Rectal smooth muscle tissue (tissue), 1 donor: Measurements from ENCODE around the gene DOCK4.

Source experiments
- H3K27ac ChIP-seq: one replicate; pipeline ENCODE4 v1.7.0; 2013; ENCODE audit warnings: low read depth, low read length, inconsistent platforms
- H3K27me3 ChIP-seq: one replicate; pipeline ENCODE4 v1.7.0; 2013; ENCODE audit warnings: low read length; ENCODE audit not compliant: control insufficient read depth, insufficient read depth
- H3K36me3 ChIP-seq: one replicate; pipeline ENCODE4 v1.7.0; 2013; ENCODE audit warnings: low read length; ENCODE audit not compliant: control insufficient read depth, insufficient read depth
- H3K4me1 ChIP-seq: one replicate; pipeline ENCODE4 v1.7.0; 2013; ENCODE audit warnings: low read length; ENCODE audit not compliant: control insufficient read depth, insufficient read depth
- H3K4me3 ChIP-seq: one replicate; pipeline ENCODE4 v1.7.0; 2013; ENCODE audit warnings: low read length
- H3K9ac ChIP-seq: one replicate; pipeline ENCODE4 v1.7.0; 2013; ENCODE audit warnings: low read length

Gene DOCK4

GRCh38 chr7:111877931-111878330 lies 328.3 kb downstream of the DOCK4 start:
- Histone ChIP-seq H3K4me3 (no peak overlapping the region), H3K9ac (no peak overlapping the region), H3K4me1 (no peaks in the 10 kb centered on the region), H3K27ac (no peak overlapping the region), H3K36me3 (no peaks in the 10 kb centered on the region), H3K27me3 (no peaks in the 10 kb centered on the region)

GRCh38 chr7:111873963-111874690 lies 332.1 kb downstream of the DOCK4 start:
- H3K9ac ChIP-seq: no peak overlapping the region
- no peaks in the 10 kb centered on the region for H3K4me1 ChIP-seq
- H3K36me3 ChIP-seq: no peaks in the 10 kb centered on the region
- H3K27ac ChIP-seq: no peak overlapping the region
- no peaks in the 10 kb centered on the region for H3K27me3 ChIP-seq
- no peak overlapping the region for H3K4me3 ChIP-seq

GRCh38 chr7:111873326-111873646 lies 332.9 kb downstream of the DOCK4 start:
- H3K36me3 ChIP-seq: no peaks in the 10 kb centered on the region
- H3K4me3 ChIP-seq: no peak overlapping the region
- H3K4me1 ChIP-seq: no peaks in the 10 kb centered on the region
- H3K9ac ChIP-seq: no peak overlapping the region
- no peak overlapping the region for H3K27ac ChIP-seq
- no peaks in the 10 kb centered on the region for H3K27me3 ChIP-seq

GRCh38 chr7:111872450-111873325 lies 333.5 kb downstream of the DOCK4 start:
- Histone ChIP-seq H3K9ac (no peak overlapping the region), H3K27ac (no peak overlapping the region), H3K36me3 (no peaks in the 10 kb centered on the region), H3K4me3 (no peak overlapping the region), H3K4me1 (no peaks in the 10 kb centered on the region), H3K27me3 (no peaks in the 10 kb centered on the region)

GRCh38 chr7:111871283-111871682 lies 334.9 kb downstream of the DOCK4 start:
- H3K27ac ChIP-seq: no peak overlapping the region
- H3K4me1 ChIP-seq: no peaks in the 10 kb centered on the region
- no peak overlapping the region for H3K9ac ChIP-seq
- H3K36me3 ChIP-seq: no peaks in the 10 kb centered on the region
- H3K27me3 ChIP-seq: no peaks in the 10 kb centered on the region
- no peak overlapping the region for H3K4me3 ChIP-seq

GRCh38 chr7:111869280-111869679 lies 336.9 kb downstream of the DOCK4 start:
- no peak overlapping the region for H3K9ac ChIP-seq
- no peak overlapping the region for H3K4me3 ChIP-seq

GRCh38 chr7:111867348-111867931 lies 338.8 kb downstream of the DOCK4 start:
- Histone ChIP-seq H3K4me3 (no peak overlapping the region), H3K27me3 (no peaks in the 10 kb centered on the region), H3K9ac (no peak overlapping the region), H3K4me1 (no peaks in the 10 kb centered on the region), H3K36me3 (no peaks in the 10 kb centered on the region), H3K27ac (no peak overlapping the region)

More at GRCh38 chr7:111869280-111869679, 336.9 kb downstream of the DOCK4 start:
- no peaks in the 10 kb centered on the region for H3K27me3 ChIP-seq
- no peak overlapping the region for H3K27ac ChIP-seq
- no peaks in the 10 kb centered on the region for H3K4me1 ChIP-seq
- H3K36me3 ChIP-seq: no peaks in the 10 kb centered on the region

- no peak overlapping the region for H3K27ac ChIP-seq
- no peak overlapping the region for H3K4me3 ChIP-seq
- H3K4me1 ChIP-seq: no peaks in the 10 kb centered on the region
- H3K9ac ChIP-seq: no peak overlapping the region
- H3K27me3 ChIP-seq: no peaks in the 10 kb centered on the region
- no peaks in the 10 kb centered on the region for H3K36me3 ChIP-seq
Measured at GRCh38 chr7:111866787-111867186, 339.4 kb downstream of the DOCK4 start.

GRCh38 chr7:111865430-111865829 lies 340.8 kb downstream of the DOCK4 start:
- no peak overlapping the region for H3K27ac ChIP-seq

GRCh38 chr7:111864291-111864976 lies 341.8 kb downstream of the DOCK4 start:
- H3K27me3 ChIP-seq: no peaks in the 10 kb centered on the region
- H3K36me3 ChIP-seq: no peaks in the 10 kb centered on the region
- H3K9ac ChIP-seq: no peak overlapping the region
- no peaks in the 10 kb centered on the region for H3K4me1 ChIP-seq
- no peak overlapping the region for H3K4me3 ChIP-seq
- H3K27ac ChIP-seq: no peak overlapping the region

More at GRCh38 chr7:111865430-111865829, 340.8 kb downstream of the DOCK4 start:
- no peak overlapping the region for H3K9ac ChIP-seq
- no peak overlapping the region for H3K4me3 ChIP-seq
- H3K27me3 ChIP-seq: no peaks in the 10 kb centered on the region
- H3K36me3 ChIP-seq: no peaks in the 10 kb centered on the region
- no peaks in the 10 kb centered on the region for H3K4me1 ChIP-seq

- Histone ChIP-seq H3K27me3 (no peaks in the 10 kb centered on the region), H3K4me3 (no peak overlapping the region), H3K27ac (no peak overlapping the region), H3K4me1 (no peaks in the 10 kb centered on the region), H3K36me3 (no peaks in the 10 kb centered on the region), H3K9ac (no peak overlapping the region)
Measured at GRCh38 chr7:111863269-111863668, 342.9 kb downstream of the DOCK4 start.

GRCh38 chr7:111860248-111860647 lies 346.0 kb downstream of the DOCK4 start:
- Histone ChIP-seq H3K27me3 (no peaks in the 10 kb centered on the region), H3K27ac (no peak overlapping the region), H3K4me1 (no peaks in the 10 kb centered on the region), H3K4me3 (no peak overlapping the region), H3K9ac (no peak overlapping the region), H3K36me3 (no peaks in the 10 kb centered on the region)
